ENCODE measurements around the gene CUEDC1. TPM values are rescaled to one million over a fixed set of nuclear protein-coding genes. Genes with fewer than 3 reads are reported as not detected.

CUEDC1 gene
- total RNA-seq, 4 donors from 2014 or later: 17.1 to 25.7 (median 22.1) TPM

GRCh38 chr17:57832314-57833178 lies 122.7 kb downstream of the CUEDC1 start:
- ATAC-seq (ENCODE audit: low FRiP score) (no peak), DNase-seq (ENCODE audit: low spot score) (no peak)
- TF ChIP-seq, protein P1, sequence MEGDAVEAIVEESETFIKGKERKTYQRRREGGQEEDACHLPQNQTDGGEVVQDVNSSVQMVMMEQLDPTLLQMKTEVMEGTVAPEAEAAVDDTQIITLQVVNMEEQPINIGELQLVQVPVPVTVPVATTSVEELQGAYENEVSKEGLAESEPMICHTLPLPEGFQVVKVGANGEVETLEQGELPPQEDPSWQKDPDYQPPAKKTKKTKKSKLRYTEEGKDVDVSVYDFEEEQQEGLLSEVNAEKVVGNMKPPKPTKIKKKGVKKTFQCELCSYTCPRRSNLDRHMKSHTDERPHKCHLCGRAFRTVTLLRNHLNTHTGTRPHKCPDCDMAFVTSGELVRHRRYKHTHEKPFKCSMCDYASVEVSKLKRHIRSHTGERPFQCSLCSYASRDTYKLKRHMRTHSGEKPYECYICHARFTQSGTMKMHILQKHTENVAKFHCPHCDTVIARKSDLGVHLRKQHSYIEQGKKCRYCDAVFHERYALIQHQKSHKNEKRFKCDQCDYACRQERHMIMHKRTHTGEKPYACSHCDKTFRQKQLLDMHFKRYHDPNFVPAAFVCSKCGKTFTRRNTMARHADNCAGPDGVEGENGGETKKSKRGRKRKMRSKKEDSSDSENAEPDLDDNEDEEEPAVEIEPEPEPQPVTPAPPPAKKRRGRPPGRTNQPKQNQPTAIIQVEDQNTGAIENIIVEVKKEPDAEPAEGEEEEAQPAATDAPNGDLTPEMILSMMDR (IDR thresholded peaks at IDR 0.05): no peak

GRCh38 chr17:57830880-57831279 lies 124.3 kb downstream of the CUEDC1 start:
- no peak for DNase-seq (ENCODE audit: low spot score)
- TF ChIP-seq, protein P1 (IDR thresholded peaks at IDR 0.05): no peak
- no peak for ATAC-seq (ENCODE audit: low FRiP score)

GRCh38 chr17:57823469-57824401 lies 131.5 kb downstream of the CUEDC1 start:
- TF ChIP-seq, protein P1 (IDR thresholded peaks at IDR 0.05): no peak
- ATAC-seq (ENCODE audit: low FRiP score) (peak; percentile 87), DNase-seq (ENCODE audit: low spot score) (no peak)

GRCh38 chr17:57819867-57820266 lies 135.3 kb downstream of the CUEDC1 start:
- no peak for DNase-seq (ENCODE audit: low spot score)
- ATAC-seq (ENCODE audit: low FRiP score): no peak
- TF ChIP-seq, protein P1 (IDR thresholded peaks at IDR 0.05): no peak

GRCh38 chr17:57819285-57819684 lies 135.9 kb downstream of the CUEDC1 start:
- ATAC-seq (ENCODE audit: low FRiP score) (no peak), DNase-seq (ENCODE audit: low spot score) (no peak)
- TF ChIP-seq, protein P1 (IDR thresholded peaks at IDR 0.05): no peak

DNA sequence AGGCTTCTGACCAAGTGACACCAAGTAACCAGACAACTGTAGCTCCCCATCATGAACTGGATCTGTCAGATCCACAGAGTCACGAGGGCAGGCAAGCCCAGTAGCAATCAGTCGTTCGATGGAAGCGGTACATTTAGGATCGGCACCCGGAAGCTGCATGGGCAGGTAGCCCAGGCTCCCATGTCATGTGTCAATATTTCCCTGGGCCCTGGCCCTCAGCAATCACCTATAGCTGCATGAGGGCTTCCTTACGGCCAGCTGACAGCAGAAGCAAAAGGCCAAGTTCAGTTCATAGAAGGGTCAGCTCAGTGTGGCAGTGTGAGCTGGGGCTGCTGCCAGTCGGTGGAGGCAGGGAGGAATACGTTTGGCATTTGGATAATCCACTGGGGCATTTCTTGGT lies 137.1 kb downstream of the CUEDC1 start:
- ATAC-seq (ENCODE audit: low FRiP score) (no peak), DNase-seq (ENCODE audit: low spot score) (no peak)
- TF ChIP-seq, protein P1 (IDR thresholded peaks at IDR 0.05): no peak

Data from omental fat pad (tissue), 4 donors.